HS-5 (cell line): ENCODE data around the gene CTSF.
"Not testable (repeated sequence)": the region's sequence is repeated elsewhere in the genome, so short reads cannot be mapped to it uniquely, and the experiment has no call there.

Experiments
- DNase-seq: peaks from one replicate; pipeline ENCODE4 v3.0.0-alpha.2; 2012; ENCODE audit warnings: low read depth

Gene CTSF

GRCh38 chr11:66589996-66590675 is 21.7 kb upstream of the CTSF start:
- DNase-seq: no peak

GRCh38 chr11:66589315-66589714 is 20.9 kb upstream of the CTSF start:
- DNase-seq: not testable (repeated sequence)

GRCh38 chr11:66586136-66586535 is 17.7 kb upstream of the CTSF start:
- DNase-seq: no peak

GRCh38 chr11:66585447-66585846 is 17.0 kb upstream of the CTSF start:
- not testable (repeated sequence) for DNase-seq

- DNase-seq: not testable (repeated sequence)
Measured at GRCh38 chr11:66582565-66583147, 14.2 kb upstream of the CTSF start.

GRCh38 chr11:66581261-66581660 is 12.9 kb upstream of the CTSF start:
- DNase-seq: no peak

GRCh38 chr11:66580803-66581202 is 12.4 kb upstream of the CTSF start:
- no peak for DNase-seq

- DNase-seq: no peak
Measured at GRCh38 chr11:66579017-66579606, 10.7 kb upstream of the CTSF start.

- DNase-seq: no peak
Measured at GRCh38 chr11:66570850-66571180, 2.4 kb upstream of the CTSF start.

- no peak for DNase-seq
Measured at GRCh38 chr11:66570079-66570849, 1.9 kb upstream of the CTSF start.

GRCh38 chr11:66569076-66569475 is 670 bp upstream of the CTSF start:
- no peak for DNase-seq

GRCh38 chr11:66567787-66568123 is 651 bp downstream of the CTSF start:
- no peak for DNase-seq

- no peak for DNase-seq
Measured at GRCh38 chr11:66566221-66566620, 2.2 kb downstream of the CTSF start.

- no peak for DNase-seq
Measured at GRCh38 chr11:66564984-66565383, 3.4 kb downstream of the CTSF start.

GRCh38 chr11:66564538-66564937 is 3.9 kb downstream of the CTSF start:
- no peak for DNase-seq

GRCh38 chr11:66563832-66564231 is 4.6 kb downstream of the CTSF start:
- DNase-seq: no peak

GRCh38 chr11:66562907-66563583 is 5.4 kb downstream of the CTSF start:
- no peak for DNase-seq

GRCh38 chr11:66562275-66562674 is 6.1 kb downstream of the CTSF start:
- DNase-seq: no peak

GRCh38 chr11:66561975-66562248 is 6.5 kb downstream of the CTSF start:
- DNase-seq: no peak

GRCh38 chr11:66561178-66561974 is 7.0 kb downstream of the CTSF start:
- no peak for DNase-seq

- DNase-seq: no peak
Measured at GRCh38 chr11:66559866-66560676, 8.3 kb downstream of the CTSF start.
